Panc1 (cell line): ENCODE data around the gene ZNF639.

Source experiments
- CTCF ChIP-seq: fragments of 450-650 bp; IDR thresholded peaks from 2 replicates; pipeline ENCODE4 v1.5.1; 2017; ENCODE audit warnings: mild to moderate bottlenecking
- POLR2AphosphoS5 ChIP-seq: IDR thresholded peaks from 2 replicates; pipeline ENCODE4 v1.6.1; 2012; ENCODE audit warnings: mild to moderate bottlenecking, low read depth, low read length, moderate library complexity
- SIN3A ChIP-seq: IDR thresholded peaks from 2 replicates; pipeline ENCODE4 v1.6.1; 2012; ENCODE audit warnings: low read depth, mild to moderate bottlenecking, low read length, moderate library complexity, borderline replicate concordance; ENCODE audit not compliant: insufficient read depth

- peak; percentile 75 for TF ChIP-seq CTCF
- TF ChIP-seq SIN3A = no peak
- no peak for TF ChIP-seq POLR2AphosphoS5
Observed at GRCh38 chr3:179321668-179322285, 1.1 kb upstream of the ZNF639 start.
